ENCODE data around the gene NPTN. TPM values are rescaled to one million over a fixed set of nuclear protein-coding genes. Genes with fewer than 3 reads are reported as not detected.
A peak's percentile ranks its signal among the peaks of the same experiment; 100 is the strongest.
"Not testable (repeated sequence)": the region's sequence is repeated elsewhere in the genome, so short reads cannot be mapped to it uniquely, and the experiment has no call there.

NPTN gene
- total RNA-seq, 1 donor from 2014 or later, result 69.7 TPM

DNA sequence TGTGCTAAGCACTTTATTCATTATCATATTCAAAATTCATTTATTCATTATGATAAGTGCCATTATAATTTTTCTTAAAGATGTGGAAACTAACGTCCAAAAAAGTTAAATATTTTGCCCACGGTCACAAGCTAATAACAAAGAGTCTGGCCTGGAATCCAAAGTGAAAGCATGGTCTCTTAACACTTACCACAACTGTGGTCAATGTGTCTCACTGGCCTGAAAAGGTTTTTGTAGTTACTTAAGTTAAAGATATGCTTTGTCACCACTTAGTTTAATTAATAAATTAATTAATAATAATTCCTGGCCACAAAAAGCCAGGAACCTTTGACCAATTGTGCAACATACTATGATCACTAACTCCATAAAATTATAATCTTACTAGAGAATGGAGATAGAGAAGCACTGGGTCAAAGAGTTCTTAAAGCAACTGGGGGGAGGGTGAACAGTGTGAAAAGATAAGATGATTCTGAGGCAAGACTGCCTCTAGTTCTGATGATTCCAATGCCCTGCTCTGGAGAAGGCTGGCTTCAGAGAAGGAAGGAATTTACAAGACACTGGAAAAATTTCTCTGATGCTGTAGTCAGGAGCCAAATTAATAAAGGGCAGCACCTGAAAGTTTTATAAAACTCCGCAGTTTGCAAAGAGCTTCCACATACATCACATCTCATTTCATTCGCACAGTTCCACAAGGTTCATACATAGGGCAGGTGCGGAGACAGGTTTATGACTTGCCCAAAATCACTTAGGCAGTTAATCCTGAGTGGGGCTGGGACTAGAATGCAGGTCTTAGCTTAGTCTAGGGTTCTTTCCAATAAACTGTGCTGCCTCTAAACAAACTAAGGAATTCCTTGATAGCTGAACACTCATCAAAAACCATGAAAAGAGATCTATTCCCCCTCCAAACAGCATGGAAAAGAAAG, 32.5 kb downstream of the NPTN start:
- peak; percentile 59 for ATAC-seq

DNA sequence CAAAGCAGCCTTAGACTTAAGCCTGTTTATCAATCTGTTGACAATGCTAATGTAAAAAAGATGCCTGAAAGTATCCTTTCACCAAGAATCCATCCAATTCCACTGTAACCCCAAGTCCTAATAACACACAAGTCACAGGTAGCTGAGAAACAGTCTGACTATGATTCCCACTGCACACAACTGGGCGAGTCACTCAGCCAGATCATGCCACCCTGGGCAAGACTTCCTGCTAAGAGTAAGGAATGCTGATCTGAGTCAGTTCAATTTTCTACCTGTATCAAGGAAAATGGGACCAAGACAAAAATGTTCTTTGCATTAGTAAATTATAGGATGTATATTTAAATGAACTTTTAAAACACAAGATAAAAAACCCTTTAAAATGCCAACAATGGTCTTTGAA, 33.3 kb downstream of the NPTN start:
- ATAC-seq, result peak; percentile 58

DNA sequence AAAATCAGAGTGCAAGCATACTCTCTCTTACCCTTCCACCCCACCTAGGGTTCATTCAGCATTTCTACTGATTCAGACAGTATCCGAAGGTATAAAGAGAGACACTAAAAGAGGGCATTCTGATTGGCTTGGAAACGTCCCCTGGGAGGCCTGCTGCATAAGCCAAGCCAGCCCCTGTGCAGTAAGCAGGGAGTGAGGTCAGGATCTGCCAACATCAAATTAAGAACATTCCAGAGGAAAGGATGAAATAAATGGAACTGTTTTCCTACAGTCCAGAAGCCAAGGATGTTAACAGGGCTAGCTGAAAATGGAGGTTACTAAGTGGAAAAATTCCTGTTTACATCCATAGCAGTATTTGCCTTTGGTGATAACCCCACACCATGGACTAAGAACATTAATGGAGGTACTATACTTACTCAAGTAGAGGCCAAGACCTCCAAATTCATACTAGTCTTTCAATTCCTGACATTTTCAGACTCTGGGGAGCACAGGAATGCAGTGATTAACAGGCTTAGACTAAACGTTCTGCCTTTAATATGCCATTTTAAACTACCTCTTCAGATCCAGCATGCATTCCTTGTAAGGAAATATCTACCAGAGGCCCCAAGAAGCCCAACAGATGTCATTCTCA, 34.5 kb downstream of the NPTN start:
- ATAC-seq, result no peak

DNA sequence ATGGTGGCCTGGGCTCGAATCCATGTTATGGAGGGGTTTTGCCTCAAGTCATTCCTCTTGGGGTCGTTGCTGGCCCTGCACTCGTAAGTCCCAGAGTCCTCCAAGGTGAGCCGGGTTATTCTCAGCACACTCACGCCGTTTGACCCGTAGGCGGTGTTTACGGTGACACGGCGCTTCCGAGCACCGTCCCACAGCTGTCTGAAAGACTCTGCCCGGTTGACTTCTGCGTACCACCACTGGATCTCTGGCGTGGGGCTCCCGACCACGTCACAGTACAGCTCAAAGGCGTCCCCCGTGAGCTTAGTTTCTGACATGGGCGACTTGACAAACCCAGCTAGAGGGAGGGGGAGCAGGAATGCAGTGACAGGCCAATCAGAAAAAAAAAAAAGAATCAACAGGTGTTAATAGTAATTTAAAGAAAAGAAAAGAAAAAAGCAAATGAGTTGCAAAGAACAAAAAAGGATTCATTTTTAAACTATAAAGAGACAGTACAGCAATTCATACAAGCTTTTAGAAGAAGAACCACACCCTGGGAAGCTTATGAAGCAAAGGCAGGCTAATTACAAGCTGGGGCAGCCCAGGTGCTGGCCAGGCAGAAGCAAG, 36.1 kb downstream of the NPTN start:
- ATAC-seq, result no peak

DNA sequence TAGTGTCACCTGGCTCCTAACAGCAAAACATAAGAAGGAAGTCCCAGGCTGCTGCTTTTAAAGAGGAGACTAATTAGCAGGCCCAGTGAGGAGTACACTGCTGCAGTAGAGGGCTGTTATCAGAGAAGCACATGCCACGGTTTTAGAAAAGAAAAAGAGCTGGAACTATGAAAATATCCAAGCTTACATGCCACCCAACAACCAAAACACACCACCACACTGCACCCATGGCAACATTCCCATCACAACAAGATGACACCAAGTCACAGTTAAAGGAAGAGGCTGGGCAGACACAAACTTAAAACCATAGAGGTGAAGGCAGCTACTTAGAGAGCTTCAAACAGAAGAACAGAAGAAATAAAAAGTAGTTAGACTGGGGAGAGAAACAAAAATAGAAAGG, 37.0 kb downstream of the NPTN start:
- ATAC-seq, result no peak

DNA sequence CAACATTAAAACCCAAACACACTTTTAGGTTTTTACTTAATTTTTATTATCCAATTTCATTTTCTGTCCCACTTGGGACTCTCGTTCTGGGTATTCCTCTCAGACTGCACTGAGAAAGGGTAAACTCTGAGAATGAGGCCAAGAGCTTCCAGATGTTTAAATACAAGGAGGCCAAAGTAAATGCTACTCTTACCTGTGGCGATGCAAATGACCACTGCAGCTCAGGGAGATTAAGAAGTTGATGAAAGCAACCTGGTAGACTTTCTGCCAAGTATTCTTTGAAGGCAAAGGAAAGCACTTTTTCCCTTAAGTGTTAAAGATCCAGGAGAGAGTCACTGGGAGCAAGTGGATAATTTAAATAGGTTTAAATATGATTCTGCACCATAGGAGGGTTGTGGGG, 39.1 kb downstream of the NPTN start:
- ATAC-seq, result no peak

DNA sequence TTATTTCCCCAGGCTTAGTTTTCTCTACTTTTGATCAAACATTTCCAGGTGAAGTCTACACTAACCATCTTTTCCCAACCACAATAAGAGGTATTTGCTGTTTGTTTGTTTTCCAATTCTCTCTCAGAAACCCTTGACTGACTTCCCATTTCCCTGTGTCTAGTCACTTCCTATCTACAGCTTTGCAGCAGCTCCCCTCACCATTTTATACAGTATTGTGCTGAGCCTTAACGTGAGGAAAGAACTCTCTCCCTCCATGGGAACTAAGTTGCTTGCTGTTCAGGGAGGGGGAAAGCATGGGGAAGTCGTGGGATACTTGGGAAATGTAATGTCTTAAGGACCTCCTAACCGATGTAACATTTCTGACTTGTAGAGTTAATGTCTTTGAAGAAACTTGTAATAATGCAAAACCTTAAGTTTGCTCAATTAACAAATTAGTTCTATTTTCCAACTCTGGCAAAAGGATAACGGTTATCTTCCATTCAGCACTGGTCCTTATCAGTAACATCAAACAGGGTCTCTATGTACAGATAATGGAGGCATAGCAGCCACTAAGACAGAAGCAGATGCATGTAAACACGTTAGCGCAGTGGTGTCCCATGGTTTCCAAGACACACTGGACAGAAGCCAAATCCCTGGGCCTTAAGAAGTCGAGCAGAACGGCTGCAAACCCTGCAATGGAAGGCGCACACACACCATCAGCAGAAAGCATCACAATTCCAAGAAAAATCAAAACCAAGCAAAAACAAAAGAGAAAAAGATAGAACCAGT, 39.7 kb downstream of the NPTN start:
- no peak for ATAC-seq

DNA sequence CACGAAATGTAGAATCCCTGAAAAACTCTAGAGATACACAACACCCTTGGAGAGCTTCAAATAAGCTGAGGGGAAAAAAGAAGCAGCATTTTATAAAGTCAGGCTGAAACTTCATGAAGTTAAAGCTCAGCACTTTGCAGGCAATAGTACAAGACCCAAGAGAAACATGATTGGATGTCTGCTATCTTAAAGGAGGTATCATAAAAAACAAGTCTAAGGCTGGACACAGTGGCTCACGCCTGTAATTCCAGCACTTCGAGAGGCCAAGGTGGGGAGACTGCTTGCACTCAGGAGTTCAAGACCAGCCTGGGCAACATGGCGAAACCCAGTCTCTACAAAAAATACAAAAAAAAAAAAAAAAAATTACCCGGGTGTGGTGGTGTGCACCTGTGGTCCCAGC, 42.9 kb downstream of the NPTN start:
- no peak for ATAC-seq

DNA sequence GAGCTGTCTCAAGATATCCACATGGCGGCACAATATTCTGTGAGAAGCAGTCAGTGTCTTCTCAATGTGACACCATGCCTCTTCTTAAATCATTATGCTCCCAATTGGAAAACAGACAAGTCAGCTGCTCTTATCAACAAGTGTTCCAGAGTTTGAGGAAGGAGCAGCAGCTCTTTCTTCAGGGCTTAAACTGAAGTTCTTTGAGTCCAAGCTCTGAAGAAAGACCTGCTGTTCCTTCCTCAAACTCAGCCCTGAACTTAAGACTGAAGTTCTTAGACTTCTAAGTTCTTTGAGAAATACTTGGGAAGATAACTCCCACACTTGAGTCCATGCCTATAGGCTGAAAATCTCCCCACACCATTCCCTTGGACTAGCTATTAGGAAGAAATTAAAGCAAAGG, 43.4 kb downstream of the NPTN start:
- no peak for ATAC-seq

DNA sequence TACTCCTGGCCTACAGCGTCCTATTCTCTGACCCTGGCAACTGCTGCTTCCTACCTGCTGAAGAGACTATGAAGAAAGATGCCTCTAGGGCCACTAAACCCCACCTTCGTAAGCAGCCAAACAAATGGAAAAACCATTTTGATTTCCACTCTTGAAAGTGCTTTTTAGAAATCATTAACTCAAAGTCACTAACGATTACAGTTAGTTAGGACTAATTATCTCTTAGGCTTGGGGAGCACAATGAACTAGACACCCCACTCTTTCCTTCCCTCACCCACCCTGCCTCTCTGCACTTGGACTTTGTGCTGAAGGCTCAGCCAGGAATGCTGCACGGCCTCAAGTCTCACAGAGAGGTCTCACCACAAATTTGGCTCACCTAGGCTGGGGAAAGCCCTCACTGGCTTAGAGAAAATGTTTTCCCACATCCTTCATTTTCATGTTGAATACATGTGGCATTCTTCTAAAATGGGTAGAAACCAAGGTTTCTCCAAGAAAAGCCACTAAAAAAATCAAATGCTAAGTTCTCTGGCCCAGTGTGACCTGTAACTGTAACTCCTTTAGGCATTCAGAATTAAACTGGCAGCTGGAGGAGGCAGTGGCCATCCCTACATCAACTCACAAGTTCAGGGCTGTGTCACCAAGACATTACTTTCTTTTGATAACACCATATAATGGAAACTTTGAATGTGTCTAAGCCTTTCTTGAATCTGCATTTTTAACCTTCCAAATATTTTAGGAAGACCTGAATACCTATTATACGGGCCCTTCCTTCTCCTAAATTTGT, 47.1 kb downstream of the NPTN start:
- no peak for ATAC-seq

DNA sequence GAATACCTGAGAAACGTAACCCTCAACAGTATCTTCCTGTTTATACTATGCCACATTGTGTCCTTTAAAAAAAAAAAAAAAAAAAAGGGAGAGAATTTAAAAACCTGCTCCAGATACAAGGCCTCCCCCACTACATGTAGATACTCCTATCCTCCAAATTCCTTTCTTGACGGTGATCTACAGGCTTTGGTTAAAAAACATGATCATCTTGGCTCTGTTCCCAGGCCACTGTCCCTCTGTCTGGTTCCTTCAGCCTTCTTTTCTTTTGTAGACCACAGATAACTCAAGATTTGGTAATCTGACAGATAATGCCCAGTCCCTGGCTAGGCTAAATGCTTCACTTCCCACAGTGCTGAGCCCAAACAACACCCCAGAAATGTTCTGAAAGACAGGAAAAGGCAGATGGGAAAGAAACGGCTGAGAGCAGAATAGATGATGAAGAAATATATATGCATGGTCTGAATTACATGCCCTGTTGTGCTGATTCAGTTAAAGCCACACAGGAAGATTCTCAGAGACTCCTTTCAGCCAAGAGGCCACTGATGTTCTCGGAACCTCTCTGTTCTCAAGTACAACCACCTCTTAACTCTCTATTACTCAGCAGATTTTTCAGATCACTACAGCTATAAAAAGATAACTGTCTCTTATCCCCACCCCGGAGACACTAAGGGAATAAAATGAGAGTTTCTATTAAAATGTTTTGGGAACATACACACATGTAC, 48.3 kb downstream of the NPTN start:
- ATAC-seq, result no peak

DNA sequence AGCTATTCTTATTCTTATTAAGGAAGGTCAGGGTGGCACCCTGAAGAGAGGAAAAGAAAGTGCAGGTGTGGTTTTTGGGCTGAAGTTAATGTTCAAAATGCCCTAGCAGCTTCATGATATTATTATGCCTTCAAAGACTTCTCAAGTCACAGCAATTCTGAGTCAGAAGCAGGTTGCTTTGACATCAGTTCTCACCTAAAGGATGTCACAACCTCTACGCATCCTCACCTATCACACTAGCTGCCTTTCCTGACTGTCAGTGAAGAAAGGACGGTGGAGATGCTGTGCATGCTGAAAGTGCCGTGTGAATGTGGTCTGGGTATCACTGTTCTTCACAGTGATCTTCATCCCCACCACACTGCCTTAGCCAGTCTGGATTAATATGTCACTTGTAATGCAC, 49.6 kb downstream of the NPTN start:
- ATAC-seq, result no peak

DNA sequence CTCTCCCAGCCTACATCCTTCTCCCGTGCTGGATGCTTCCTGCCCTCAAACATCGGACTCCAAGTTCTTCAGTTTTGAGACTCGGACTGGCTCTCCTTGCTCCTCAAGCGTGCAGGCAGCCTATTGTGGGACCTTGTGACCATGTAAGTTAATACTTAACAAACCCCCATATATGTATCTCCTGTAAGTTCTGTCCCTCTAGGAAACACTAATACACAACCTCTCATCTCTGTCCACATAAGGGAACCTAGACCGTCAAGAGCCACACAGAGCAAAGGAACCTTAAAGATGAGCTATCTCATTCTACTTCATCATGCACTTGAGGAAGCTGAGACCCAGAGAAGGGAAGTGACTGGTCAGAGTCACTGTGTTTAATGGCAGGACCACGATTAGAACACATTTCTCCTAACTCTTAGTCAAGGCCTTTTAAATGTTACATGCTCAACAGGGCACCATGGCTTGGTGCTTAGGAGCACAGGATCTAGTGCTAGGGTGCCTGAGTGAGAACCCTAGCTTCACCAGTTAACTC, 50.3 kb downstream of the NPTN start:
- ATAC-seq, result no peak

DNA sequence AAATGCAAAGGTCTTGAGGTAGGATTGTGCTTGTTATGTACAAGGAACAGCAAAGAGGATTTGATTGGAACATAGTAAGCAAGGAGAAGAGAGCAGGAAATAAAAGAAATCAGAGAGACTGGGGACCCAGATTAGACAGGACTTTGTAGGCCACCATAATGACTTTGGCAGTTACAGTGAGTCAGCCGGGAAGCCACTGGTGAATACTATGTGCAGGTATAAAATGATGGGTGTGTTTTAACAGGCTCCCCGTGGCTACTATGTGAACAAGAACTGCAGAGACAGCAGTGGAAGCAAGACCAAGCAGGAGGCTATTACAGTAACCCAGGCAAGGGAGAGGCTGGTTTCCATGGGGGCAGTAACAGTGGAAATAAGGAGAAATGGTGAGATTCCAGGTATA, 55.2 kb downstream of the NPTN start:
- peak; percentile 41 for ATAC-seq

DNA sequence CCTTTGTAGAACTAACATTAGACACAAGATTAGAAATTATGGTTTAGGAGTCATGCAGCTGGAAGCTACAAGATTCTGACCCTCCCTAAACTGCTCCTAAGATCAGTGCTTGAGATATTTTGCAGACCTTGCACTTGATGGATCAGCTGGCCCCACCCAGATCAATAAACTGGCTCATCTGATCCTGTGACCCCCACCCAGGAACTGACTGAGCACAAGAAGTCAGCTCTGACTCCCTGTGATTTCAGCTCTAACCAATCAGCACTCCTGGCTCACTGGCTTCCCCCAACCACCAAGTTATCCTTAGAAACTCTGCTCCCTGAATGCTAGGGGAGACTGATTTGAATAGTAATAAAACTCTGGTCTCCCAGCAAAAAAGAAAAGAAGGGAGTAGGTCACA, 55.6 kb downstream of the NPTN start:
- not testable (repeated sequence) for ATAC-seq

DNA sequence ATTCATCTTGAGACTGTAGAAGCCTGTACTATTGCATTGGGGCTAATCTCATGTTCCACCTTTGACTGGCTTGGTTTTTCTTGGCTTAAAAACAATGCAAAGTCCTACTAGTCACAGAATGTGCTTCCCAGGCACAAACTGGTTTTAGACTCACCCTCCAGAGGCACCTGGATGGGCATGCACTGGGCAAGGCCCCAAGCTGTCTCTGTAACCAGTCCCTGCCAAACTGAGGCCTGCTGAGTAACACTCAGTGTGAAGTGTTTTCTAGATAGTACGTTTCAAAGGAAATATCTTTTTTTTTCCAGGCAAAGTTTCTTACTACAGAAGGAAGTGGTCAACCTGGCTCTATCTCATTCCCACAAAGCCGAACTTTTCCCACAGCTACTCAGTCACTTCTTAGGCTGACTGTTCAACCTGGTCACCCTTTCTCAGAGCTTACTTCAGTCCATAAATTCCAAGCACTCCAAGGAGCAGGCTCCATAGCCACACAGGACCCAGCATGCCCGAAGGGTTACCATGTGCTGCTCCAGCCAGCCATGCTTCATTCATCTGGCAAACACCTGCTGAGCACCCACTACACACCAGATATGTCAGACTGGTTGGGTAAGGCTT, 57.4 kb downstream of the NPTN start:
- ATAC-seq, result peak; percentile 94

DNA sequence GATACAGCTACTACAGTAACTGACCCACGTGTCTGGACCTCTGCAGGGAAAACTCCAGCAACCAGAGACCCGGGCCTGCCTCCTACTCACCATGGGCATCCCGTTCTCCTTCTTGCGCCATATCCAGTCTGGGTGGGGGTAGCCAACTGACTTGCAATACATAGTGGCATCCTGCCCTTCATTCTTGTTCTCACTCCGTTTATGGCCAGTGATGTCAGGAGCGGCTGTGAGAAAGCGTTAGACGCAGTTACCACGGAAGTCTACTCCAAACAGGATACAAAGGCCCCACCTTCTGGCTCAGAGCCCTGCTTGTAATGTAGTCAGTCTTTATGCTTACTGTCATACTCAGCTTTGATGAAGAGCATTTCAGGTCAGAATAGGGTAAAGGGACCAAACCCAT, 59.6 kb downstream of the NPTN start:
- peak; percentile 12 for ATAC-seq

DNA sequence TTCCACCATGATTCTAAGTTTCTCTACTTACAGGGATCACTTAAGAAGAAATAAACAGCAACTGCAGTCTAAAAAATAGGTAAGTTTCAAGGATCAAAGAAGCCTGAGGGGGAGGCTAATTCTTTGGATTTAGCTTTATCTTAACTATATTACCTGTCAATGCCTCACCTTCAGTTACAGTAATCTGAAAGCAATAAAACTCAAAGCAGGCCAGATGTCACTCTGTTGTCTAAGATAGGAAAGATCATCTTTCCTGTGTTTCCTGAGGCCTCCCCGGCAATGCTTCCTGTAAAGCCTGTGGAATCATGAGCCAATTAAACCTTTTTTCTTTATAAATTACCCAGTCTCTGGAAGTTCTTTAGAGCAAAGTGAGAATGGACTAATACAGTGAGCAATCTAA, 60.2 kb downstream of the NPTN start:
- no peak for ATAC-seq

DNA sequence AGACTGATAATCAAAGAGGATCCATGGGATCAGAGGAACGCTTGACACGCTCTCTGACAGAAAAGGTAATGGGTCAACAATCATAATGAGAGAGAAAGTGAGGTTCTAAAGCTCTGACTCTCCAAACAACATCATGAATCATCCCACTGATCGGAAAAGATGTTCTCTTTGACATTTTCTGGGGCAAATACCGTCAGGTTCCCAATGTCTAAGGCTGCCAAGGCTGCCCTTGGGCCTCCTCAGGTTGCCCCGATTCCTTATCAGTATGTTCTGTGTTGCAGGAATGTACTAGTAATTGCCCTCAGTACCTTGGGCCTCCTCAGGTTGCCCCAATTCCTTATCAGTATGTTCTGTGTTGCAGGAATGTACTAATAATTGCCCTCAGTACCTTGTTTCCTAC, 60.9 kb downstream of the NPTN start:
- ATAC-seq, result no peak

DNA sequence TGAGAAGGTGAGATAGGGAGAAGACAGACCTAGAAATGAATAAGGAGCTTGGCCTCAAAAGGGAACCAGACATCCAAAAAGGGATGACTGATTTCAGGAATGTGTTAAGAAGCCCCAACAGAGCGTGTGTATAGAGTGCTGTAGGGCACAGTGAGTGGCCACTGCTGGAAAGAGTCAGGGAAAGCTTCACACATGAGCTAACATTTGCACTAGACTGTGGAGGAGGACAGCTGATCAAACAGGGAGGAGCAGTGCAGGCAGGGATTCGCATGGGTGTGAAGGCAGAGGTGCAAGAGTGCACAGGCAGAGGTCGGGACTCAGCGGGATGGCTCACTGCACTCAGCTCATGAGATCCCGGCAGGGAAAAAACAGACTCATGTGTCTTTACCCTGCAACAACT, 61.8 kb downstream of the NPTN start:
- ATAC-seq, result peak; percentile 18
